Measurements from ENCODE around the gene GCK.
"Not testable (repeated sequence)": the region's sequence is repeated elsewhere in the genome, so short reads cannot be mapped to it uniquely, and the experiment has no call there.

Gene GCK

GRCh38 chr7:44176486-44176885, 12.8 kb downstream of the GCK start:
- no peak for DNase-seq

- no peak for DNase-seq
These were observed 13.5 kb downstream of the GCK start for GRCh38 chr7:44175730-44176129.

- DNase-seq, result not testable (repeated sequence)
These were observed 14.6 kb downstream of the GCK start for GRCh38 chr7:44174694-44174948.

GRCh38 chr7:44173911-44174693, 15.1 kb downstream of the GCK start:
- no peak for DNase-seq

GRCh38 chr7:44172803-44173424, 16.3 kb downstream of the GCK start:
- DNase-seq, result no peak

GRCh38 chr7:44172352-44172751, 16.9 kb downstream of the GCK start:
- no peak for DNase-seq

- DNase-seq, result not testable (repeated sequence)
These were observed 17.3 kb downstream of the GCK start for GRCh38 chr7:44171901-44172300.

- peak; percentile 38 for DNase-seq
These were observed 21.3 kb downstream of the GCK start for GRCh38 chr7:44167920-44168319.

- DNase-seq, result no peak
These were observed 25.6 kb downstream of the GCK start for GRCh38 chr7:44163591-44163990.

- no peak for DNase-seq
These were observed 26.3 kb downstream of the GCK start for GRCh38 chr7:44162785-44163395.

GRCh38 chr7:44162179-44162578, 27.1 kb downstream of the GCK start:
- DNase-seq, result no peak

- DNase-seq, result no peak
These were observed 27.9 kb downstream of the GCK start for GRCh38 chr7:44161371-44161770.

- DNase-seq, result no peak
These were observed 29.2 kb downstream of the GCK start for GRCh38 chr7:44159824-44160630.

- DNase-seq, result no peak
These were observed 30.2 kb downstream of the GCK start for GRCh38 chr7:44158873-44159631.

- no peak for DNase-seq
These were observed 31.0 kb downstream of the GCK start for GRCh38 chr7:44158096-44158872.

GRCh38 chr7:44157116-44158080, 31.8 kb downstream of the GCK start:
- DNase-seq, result peak; percentile 64

- no peak for DNase-seq
These were observed 32.7 kb downstream of the GCK start for GRCh38 chr7:44156453-44157010.

GRCh38 chr7:44155191-44156185, 33.8 kb downstream of the GCK start:
- no peak for DNase-seq

- DNase-seq, result no peak
These were observed 34.5 kb downstream of the GCK start for GRCh38 chr7:44154703-44155102.

All from RPMI8226 (cell line).